DND-41 (cell line): ENCODE measurements around the gene AGO4.
A peak's percentile ranks its signal among the peaks of the same experiment; 100 is the strongest.

Experiments
- ATAC-seq: fragments of 200-7000 bp; cut with Tn5 transposase; 3 replicates; pipeline ENCODE4 v1.9.1; 2021; ENCODE audit warnings: low read depth; ENCODE audit not compliant: insufficient read depth
- DNase-seq: peaks from one replicate; pipeline ENCODE4 v3.0.0-alpha.2; 2020
- H2AFZ ChIP-seq: 2 replicates; pipeline ENCODE4 v1.6.0; 2012; ENCODE audit warnings: low read depth, low read length
- H3K27ac ChIP-seq: 2 replicates; pipeline ENCODE4 v1.5.1; 2012; ENCODE audit warnings: low read length, inconsistent platforms
- H3K27me3 ChIP-seq: fragments of 200-600 bp; sonication (generic); 2 replicates; pipeline ENCODE4 v1.6.0; 2012; ENCODE audit warnings: low read length, mild to moderate bottlenecking, inconsistent platforms; ENCODE audit not compliant: insufficient read depth, poor library complexity
- H3K36me3 ChIP-seq: 2 replicates; pipeline ENCODE4 v1.5.1; 2012; ENCODE audit warnings: low read length, inconsistent platforms; ENCODE audit not compliant: insufficient read depth
- H3K4me1 ChIP-seq: 2 replicates; pipeline ENCODE4 v1.5.1; 2012; ENCODE audit warnings: mild to moderate bottlenecking, low read length; ENCODE audit not compliant: insufficient read depth
- H3K4me2 ChIP-seq: 2 replicates; pipeline ENCODE4 v1.6.0; 2012; ENCODE audit warnings: mild to moderate bottlenecking, moderate library complexity, low read length, inconsistent platforms; ENCODE audit not compliant: insufficient read depth
- H3K4me3 ChIP-seq, 2 experiments: fragments of 200-600 bp in 1 of 2; shearing (Covaris generic) in 1 of 2; 2 replicates each; pipeline ENCODE4 v1.5.1; 2012 to 2016; ENCODE audit warnings: inconsistent platforms in 2 of 2, low read length in 2 of 2, mild to moderate bottlenecking in 2 of 2, low read depth in 1 of 2, moderate library complexity in 1 of 2
- H3K79me2 ChIP-seq: 2 replicates; pipeline ENCODE4 v1.6.0; 2012; ENCODE audit warnings: low read length, inconsistent platforms; ENCODE audit not compliant: insufficient read depth
- H3K9ac ChIP-seq: 2 replicates; pipeline ENCODE4 v1.6.0; 2012; ENCODE audit warnings: low read depth, mild to moderate bottlenecking, inconsistent platforms, low read length, moderate library complexity
- H3K9me3 ChIP-seq: 2 replicates; pipeline ENCODE4 v1.5.1; 2012; ENCODE audit warnings: low read length, moderate library complexity, mild to moderate bottlenecking, inconsistent platforms; ENCODE audit not compliant: insufficient read depth, severe bottlenecking
- H4K20me1 ChIP-seq: 2 replicates; pipeline ENCODE4 v1.6.0; 2012; ENCODE audit warnings: low read length; ENCODE audit not compliant: insufficient read depth
- EZH2 ChIP-seq: IDR thresholded peaks from 3 replicates; pipeline ENCODE4 v1.6.1; 2012; ENCODE audit warnings: borderline replicate concordance, low read depth, mild to moderate bottlenecking, moderate library complexity, low read length, inconsistent platforms; ENCODE audit not compliant: severe bottlenecking
- TF ChIP-seq, protein P1 (sequence below): IDR thresholded peaks from 2 replicates; pipeline ENCODE4 v1.5.1; 2012; ENCODE audit warnings: borderline replicate concordance, low read length, moderate library complexity, mild to moderate bottlenecking; ENCODE audit not compliant: poor library complexity, severe bottlenecking; ENCODE audit errors: extremely low read depth

AGO4 gene

DNA sequence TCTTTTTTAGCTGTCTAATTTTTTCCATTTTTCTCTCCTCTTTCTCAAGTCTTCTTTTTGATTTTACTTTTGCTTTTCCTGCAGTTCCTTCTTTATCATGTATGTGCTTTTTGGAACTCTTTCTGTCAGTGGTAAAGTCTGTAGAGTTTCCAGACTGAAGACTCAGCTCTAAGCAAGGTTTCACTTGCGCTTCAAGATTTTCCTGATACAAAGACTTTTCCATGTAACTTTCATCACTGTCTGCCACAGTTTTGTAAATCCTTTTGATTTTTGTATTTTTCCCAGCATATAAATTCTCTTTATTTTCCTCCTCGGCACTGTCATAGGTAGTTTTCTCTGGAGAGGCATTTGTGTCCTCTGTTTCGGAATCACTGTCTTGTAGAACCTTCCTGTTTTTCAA is 43.5 kb upstream of the AGO4 start:
- no peak overlapping the region; the same call in 1 of the 2 replicates for H3K27ac ChIP-seq
- peak overlapping the region; percentile 23; the same call in 1 of the 2 replicates for H3K9ac ChIP-seq
- no peaks in the 10 kb centered on the region for H3K9me3 ChIP-seq
- DNase-seq (no peak), ATAC-seq (no peak)
- TF ChIP-seq, protein P1, sequence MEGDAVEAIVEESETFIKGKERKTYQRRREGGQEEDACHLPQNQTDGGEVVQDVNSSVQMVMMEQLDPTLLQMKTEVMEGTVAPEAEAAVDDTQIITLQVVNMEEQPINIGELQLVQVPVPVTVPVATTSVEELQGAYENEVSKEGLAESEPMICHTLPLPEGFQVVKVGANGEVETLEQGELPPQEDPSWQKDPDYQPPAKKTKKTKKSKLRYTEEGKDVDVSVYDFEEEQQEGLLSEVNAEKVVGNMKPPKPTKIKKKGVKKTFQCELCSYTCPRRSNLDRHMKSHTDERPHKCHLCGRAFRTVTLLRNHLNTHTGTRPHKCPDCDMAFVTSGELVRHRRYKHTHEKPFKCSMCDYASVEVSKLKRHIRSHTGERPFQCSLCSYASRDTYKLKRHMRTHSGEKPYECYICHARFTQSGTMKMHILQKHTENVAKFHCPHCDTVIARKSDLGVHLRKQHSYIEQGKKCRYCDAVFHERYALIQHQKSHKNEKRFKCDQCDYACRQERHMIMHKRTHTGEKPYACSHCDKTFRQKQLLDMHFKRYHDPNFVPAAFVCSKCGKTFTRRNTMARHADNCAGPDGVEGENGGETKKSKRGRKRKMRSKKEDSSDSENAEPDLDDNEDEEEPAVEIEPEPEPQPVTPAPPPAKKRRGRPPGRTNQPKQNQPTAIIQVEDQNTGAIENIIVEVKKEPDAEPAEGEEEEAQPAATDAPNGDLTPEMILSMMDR = no peak
- TF ChIP-seq EZH2 = no peak
- H3K4me2 ChIP-seq = peak overlapping the region; percentile 16; the same call in 1 of the 2 replicates
- H3K36me3 ChIP-seq = peaks cover 67% of the 10 kb centered on the region
- H2AFZ ChIP-seq = no peak overlapping the region
- H3K27me3 ChIP-seq = no peaks in the 10 kb centered on the region
- peaks cover 96% of the 10 kb centered on the region for H3K79me2 ChIP-seq
- H4K20me1 ChIP-seq = peaks cover 32% of the 10 kb centered on the region; the same call in 1 of the 2 replicates
- 0 out of 4 replicates have a peak overlapping the region, but pooled peaks of 1 of the 2 experiments have one; percentile 4 for H3K4me3 ChIP-seq
- H3K4me1 ChIP-seq = peaks cover 37% of the 10 kb centered on the region

DNA sequence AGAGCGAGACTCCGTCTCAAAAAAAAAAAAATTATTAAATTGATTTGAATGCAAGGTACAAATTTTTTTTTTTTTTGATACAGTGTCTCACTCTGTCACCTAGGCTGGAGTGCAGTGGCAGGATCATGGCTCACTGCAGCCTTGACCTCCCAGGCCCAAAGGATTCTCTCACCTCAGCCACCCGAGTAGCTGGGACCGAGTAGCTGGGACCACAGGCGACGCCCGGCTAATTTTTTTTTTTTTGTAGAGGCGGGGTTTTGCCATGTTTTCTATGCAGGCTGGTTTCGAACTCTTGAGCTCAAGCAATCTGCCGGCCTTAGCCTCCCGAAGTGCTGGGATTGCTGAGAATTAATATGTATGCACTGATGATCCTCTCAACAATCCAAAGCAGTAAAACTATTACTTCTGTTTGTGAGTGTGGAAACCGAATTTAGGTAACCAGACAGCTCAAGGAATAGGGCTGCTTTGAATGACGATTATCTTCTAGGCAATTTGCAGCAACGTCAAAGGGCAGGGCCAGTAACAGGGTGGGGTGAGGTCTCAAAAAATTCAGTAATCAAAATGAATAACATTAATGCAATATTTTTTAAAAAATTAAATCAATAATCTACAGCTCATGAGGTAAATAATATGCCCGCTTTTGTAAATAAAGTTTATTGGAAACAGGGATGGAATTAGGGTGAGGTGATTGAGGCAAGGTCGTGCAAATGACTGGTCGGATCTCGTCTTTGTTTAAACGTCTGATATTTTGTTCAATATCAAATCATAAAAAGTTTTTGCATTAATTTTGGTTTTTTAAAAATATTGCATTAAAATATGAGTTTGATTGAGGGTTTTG is 39.2 kb upstream of the AGO4 start:
- Histone ChIP-seq H3K4me3 (peak overlapping the region; percentile 50 to 69), H3K9ac (peak overlapping the region; percentile 92), H3K27me3 (no peaks in the 10 kb centered on the region), H3K4me1 (peaks cover 47% of the 10 kb centered on the region), H3K27ac (peak overlapping the region; percentile 88), H4K20me1 (peaks cover 27% of the 10 kb centered on the region; the same call in 1 of the 2 replicates), H2AFZ (peak overlapping the region; percentile 91), H3K79me2 (peaks cover 62% of the 10 kb centered on the region), H3K9me3 (no peaks in the 10 kb centered on the region), H3K4me2 (peak overlapping the region; percentile 93), H3K36me3 (peaks cover 26% of the 10 kb centered on the region)
- TF ChIP-seq EZH2 = no peak
- TF ChIP-seq, protein P1 = no peak
- ATAC-seq = no peak
- DNase-seq = no peak

DNA sequence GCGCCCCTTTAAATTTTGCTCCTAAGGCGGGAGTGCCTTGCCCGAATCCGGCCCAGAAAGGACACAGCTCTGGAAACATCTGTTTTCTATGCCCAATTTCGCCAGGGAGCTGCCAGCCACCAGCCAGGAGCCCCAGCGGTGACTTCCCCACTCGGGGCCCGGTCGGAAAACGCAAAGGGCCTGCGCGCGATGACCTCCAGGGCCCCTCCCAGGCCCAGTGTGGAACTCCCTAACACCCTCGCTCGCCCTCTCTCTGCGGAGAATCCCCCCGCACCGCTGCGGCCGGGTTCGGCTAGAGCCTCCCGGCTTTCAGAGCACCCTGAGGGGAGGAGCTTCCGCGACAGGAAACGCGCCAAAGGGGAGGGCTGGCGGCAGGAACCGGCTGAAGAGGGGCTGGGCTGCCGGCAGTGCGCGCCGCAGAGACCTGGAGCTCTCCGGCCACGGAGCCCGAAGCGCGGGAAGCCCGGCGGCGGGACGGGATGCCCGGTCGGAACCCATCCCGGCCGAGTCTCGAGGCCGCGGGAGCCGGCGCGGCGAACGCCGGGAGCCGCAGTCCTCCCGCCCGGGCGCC is 38.5 kb upstream of the AGO4 start:
- peak; percentile 92 for DNase-seq
- peak overlapping the region; percentile 50 to 69 for H3K4me3 ChIP-seq
- no peaks in the 10 kb centered on the region for H3K27me3 ChIP-seq
- H4K20me1 ChIP-seq = peaks cover 21% of the 10 kb centered on the region; the same call in 1 of the 2 replicates
- peaks cover 54% of the 10 kb centered on the region for H3K79me2 ChIP-seq
- peak; percentile 82 for ATAC-seq
- peaks cover 40% of the 10 kb centered on the region for H3K4me1 ChIP-seq
- no peaks in the 10 kb centered on the region for H3K9me3 ChIP-seq
- H2AFZ ChIP-seq = peak overlapping the region; percentile 91
- H3K9ac ChIP-seq = peak overlapping the region; percentile 92
- peaks cover 19% of the 10 kb centered on the region for H3K36me3 ChIP-seq
- H3K27ac ChIP-seq = peak overlapping the region; percentile 88
- H3K4me2 ChIP-seq = peak overlapping the region; percentile 93
- TF ChIP-seq, protein P1 = peak; percentile 32
- TF ChIP-seq EZH2 = no peak
